Stimulated activated CD8-positive, alpha-beta memory T cell treated with anti-CD3 and anti-CD28 coated beads, Interleukin-15, amount 100 ng/mL, for 1 hour (primary cell): Measurements from ENCODE around the gene RCE1.

Experiments
- DNase-seq: peaks from one replicate; pipeline ENCODE4 v3.0.0-alpha.2; 2020; ENCODE audit warnings: low read depth

The RCE1 gene

DNA sequence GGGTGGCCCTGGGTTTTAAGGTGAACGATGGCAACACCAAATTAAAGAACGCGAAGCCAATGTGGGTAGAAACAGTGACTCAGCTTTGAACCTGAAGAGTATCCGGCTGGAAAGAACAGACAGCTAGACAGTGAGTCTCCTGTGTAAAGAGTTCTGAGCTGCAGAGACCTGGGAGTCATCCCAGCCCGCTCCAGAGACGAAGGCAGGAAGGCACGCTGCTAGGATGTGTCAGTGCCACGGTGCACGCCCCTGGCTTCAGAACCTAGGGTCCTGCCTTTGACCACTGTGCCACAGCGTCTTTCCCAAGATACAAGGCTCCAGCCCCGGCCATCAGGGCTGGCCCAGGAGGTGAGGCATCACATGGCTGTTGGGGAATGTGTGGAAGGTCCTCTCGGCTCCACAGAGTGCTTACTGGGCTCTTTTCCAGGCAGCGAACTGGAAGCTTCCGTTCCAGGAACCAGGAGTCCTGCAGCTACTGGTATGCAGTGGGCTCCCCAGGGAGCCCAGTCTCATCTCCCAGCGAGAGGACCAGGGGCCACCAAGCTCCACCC, 43.5 kb downstream of the RCE1 start:
- DNase-seq: no peak

DNA sequence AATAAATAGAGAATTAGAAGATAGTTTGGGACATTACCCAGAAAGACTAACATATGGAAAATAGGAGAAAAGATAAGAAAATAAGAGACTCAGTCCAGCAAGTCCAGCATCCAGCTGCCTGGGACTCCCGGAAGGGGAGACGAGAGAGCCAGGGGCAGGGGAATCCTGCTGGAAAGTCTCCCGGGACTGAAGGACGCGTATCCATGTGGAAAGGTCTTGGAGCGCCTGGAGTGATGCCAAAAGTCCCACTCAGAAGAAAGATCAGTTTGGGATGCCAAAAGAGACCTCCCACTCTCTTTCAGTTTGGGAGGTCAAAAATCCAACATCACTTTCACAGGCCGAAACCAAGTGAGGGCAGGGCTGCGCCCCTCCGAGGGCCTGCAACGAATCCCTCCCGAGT, 44.3 kb downstream of the RCE1 start:
- no peak for DNase-seq

GRCh38 chr11:66888282-66888681, 45.0 kb downstream of the RCE1 start:
- no peak for DNase-seq

GRCh38 chr11:66889960-66890359, 46.7 kb downstream of the RCE1 start:
- no peak for DNase-seq

DNA sequence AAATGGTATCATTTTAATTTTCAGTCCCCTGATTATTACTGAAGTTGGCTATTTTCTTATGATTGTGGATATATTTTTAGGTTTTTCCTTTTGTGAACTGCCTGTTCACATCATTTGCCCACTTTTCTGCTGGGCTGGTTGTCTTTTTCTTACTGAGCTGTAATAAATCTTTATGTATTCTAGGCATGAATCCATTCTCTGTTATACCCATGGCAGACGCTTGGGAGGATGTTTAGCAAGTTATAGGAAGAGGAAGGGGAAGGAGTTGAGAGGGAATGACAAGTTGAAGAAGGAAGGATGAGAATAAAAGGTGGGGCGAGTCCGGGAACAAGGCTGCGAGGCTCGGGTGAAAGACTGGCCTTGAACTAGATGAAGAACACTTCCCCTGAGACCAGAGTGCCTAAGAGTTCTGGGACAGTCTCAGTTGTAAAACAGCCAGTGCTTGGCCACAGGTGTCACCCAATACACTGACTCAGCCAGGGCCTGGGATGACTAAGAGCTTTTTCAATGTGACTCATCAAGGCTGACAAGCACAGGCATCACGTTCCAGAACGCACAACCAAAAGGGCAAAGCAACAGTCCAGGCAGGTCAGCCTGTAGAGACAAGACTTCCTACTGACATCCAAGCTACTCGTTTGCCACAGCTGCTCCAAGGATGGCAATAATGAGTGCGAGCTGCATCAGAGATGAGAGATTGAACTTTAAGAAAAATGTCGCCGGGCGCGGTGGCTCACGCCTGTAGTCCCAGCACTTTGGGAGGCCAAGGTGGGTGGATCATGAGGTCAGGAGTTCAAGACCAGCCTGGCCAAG, 48.8 kb downstream of the RCE1 start:
- DNase-seq: no peak

DNA sequence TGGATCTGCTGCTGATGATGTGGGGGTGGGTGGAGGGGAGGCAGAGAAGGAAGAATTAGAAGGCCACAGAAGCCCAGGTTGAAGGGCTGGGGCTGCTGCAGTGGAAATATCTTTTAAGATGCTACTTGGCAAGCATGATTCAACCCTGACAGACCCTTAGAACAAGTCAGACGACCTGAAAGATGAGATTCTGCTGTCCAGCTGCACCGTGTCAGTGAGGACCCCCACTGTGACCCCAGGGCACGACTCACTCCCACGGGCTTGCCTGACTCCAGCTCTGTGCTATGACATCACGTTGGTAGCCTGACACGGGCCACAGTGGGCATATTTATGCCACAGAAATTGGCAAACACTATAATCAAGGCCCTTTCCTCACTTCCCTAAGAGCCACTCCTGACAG, 49.7 kb downstream of the RCE1 start:
- no peak for DNase-seq

- DNase-seq: no peak
Measured at GRCh38 chr11:66894141-66894540, 50.9 kb downstream of the RCE1 start.
